Dermis microvascular lymphatic vessel endothelial cell (primary cell): ENCODE measurements around the gene VRK3. TPM values are rescaled to one million over a fixed set of nuclear protein-coding genes. Genes with fewer than 3 reads are reported as not detected.
"Not testable (repeated sequence)": the region's sequence is repeated elsewhere in the genome, so short reads cannot be mapped to it uniquely, and the experiment has no call there.

Experiments used
- DNase-seq, 2 donors: peaks; one replicate each; pipeline versions ENCODE4 v3.0.0 to v3.0.0-alpha.2; 2010; ENCODE audit warnings: low read depth in 2 of 2
- total RNA-seq: library from RNA; depleted of rRNA; stranded (reverse); fragments of >200 nt; gene quantifications from 2 replicates; pipeline ENCODE4 v1.2.1, GENCODE V29; 2014

VRK3 gene
- total RNA-seq, 1 donor from 2014 or later = 15.0 TPM

- DNase-seq = no peak
These were observed 67.8 kb downstream of the VRK3 start for GRCh38 chr19:49957262-49957915.

GRCh38 chr19:49956115-49956495 is 69.1 kb downstream of the VRK3 start:
- DNase-seq = no peak

- no peak for DNase-seq
These were observed 70.2 kb downstream of the VRK3 start for GRCh38 chr19:49954933-49955332.

- no peak for DNase-seq
These were observed 70.9 kb downstream of the VRK3 start for GRCh38 chr19:49954092-49954829.

GRCh38 chr19:49953416-49953815 is 71.8 kb downstream of the VRK3 start:
- DNase-seq = no peak

- no peak for DNase-seq
These were observed 72.3 kb downstream of the VRK3 start for GRCh38 chr19:49952906-49953305.

- no peak for DNase-seq
These were observed 72.7 kb downstream of the VRK3 start for GRCh38 chr19:49952479-49952836.

GRCh38 chr19:49951806-49952478 is 73.2 kb downstream of the VRK3 start:
- DNase-seq = no peak

- no peak for DNase-seq
These were observed 74.1 kb downstream of the VRK3 start for GRCh38 chr19:49950956-49951526.

- no peak for DNase-seq
These were observed 74.6 kb downstream of the VRK3 start for GRCh38 chr19:49950590-49950948.

GRCh38 chr19:49949742-49950589 is 75.2 kb downstream of the VRK3 start:
- DNase-seq = no peak

- DNase-seq = no peak
These were observed 78.8 kb downstream of the VRK3 start for GRCh38 chr19:49946415-49946814.

GRCh38 chr19:49944567-49944966 is 80.6 kb downstream of the VRK3 start:
- DNase-seq = not testable (repeated sequence)

GRCh38 chr19:49940482-49940791 is 84.7 kb downstream of the VRK3 start:
- no peak for DNase-seq

GRCh38 chr19:49939721-49940481 is 85.3 kb downstream of the VRK3 start:
- DNase-seq = no peak

GRCh38 chr19:49938662-49939061 is 86.5 kb downstream of the VRK3 start:
- no peak for DNase-seq

- DNase-seq = peak; percentile 36 to 65
These were observed 87.3 kb downstream of the VRK3 start for GRCh38 chr19:49937750-49938381.

- no peak for DNase-seq
These were observed 88.6 kb downstream of the VRK3 start for GRCh38 chr19:49936549-49936948.

- DNase-seq = no peak
These were observed 91.5 kb downstream of the VRK3 start for GRCh38 chr19:49933643-49934042.

GRCh38 chr19:49932731-49933131 is 92.4 kb downstream of the VRK3 start:
- no peak for DNase-seq

- DNase-seq = no peak
These were observed 93.1 kb downstream of the VRK3 start for GRCh38 chr19:49932041-49932451.
